GM12874 (cell line): ENCODE results near the gene UBN2.

Source experiments
- TF ChIP-seq, protein P1 (sequence below): IDR thresholded peaks from 2 replicates; pipeline ENCODE4 v1.5.1; 2011; ENCODE audit warnings: low read depth, mild to moderate bottlenecking, control low read depth, low read length, moderate library complexity; ENCODE audit not compliant: insufficient read depth

UBN2 gene

DNA sequence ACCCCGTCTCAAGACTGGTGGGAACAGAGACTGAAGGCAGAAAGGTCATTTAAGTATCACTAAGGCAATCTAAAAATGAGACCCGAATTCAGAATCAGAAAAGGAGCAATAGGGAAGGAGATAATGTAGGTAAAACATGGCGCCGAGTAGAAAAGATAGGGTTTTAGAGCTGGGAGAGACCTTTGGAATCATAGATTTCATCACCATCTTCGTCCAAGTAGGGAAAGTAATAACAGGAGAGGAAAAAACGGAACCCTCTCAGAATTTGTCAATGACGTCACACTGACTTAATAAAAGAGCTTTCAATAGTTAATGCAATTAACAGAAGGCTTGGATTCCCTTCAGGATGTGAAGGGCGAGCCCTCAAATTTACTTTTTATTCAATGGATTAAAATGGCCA, 1.0 kb upstream of the UBN2 start:
- TF ChIP-seq, protein P1, sequence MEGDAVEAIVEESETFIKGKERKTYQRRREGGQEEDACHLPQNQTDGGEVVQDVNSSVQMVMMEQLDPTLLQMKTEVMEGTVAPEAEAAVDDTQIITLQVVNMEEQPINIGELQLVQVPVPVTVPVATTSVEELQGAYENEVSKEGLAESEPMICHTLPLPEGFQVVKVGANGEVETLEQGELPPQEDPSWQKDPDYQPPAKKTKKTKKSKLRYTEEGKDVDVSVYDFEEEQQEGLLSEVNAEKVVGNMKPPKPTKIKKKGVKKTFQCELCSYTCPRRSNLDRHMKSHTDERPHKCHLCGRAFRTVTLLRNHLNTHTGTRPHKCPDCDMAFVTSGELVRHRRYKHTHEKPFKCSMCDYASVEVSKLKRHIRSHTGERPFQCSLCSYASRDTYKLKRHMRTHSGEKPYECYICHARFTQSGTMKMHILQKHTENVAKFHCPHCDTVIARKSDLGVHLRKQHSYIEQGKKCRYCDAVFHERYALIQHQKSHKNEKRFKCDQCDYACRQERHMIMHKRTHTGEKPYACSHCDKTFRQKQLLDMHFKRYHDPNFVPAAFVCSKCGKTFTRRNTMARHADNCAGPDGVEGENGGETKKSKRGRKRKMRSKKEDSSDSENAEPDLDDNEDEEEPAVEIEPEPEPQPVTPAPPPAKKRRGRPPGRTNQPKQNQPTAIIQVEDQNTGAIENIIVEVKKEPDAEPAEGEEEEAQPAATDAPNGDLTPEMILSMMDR, result no peak

DNA sequence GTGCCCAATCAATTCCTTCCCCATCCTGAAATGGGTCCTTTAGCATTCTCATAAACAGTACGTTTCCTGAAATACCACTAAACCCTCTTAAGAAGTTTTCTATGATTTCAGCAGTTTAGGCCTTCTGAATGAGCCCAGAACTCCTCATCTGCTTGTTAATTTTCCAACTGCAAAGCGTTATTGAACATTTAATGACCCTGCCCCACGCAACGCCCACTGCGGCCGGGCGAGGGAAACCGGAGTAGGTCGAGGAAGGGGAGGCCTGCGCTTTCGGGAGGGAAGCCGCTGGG, 608 bp upstream of the UBN2 start:
- TF ChIP-seq, protein P1, result no peak

DNA sequence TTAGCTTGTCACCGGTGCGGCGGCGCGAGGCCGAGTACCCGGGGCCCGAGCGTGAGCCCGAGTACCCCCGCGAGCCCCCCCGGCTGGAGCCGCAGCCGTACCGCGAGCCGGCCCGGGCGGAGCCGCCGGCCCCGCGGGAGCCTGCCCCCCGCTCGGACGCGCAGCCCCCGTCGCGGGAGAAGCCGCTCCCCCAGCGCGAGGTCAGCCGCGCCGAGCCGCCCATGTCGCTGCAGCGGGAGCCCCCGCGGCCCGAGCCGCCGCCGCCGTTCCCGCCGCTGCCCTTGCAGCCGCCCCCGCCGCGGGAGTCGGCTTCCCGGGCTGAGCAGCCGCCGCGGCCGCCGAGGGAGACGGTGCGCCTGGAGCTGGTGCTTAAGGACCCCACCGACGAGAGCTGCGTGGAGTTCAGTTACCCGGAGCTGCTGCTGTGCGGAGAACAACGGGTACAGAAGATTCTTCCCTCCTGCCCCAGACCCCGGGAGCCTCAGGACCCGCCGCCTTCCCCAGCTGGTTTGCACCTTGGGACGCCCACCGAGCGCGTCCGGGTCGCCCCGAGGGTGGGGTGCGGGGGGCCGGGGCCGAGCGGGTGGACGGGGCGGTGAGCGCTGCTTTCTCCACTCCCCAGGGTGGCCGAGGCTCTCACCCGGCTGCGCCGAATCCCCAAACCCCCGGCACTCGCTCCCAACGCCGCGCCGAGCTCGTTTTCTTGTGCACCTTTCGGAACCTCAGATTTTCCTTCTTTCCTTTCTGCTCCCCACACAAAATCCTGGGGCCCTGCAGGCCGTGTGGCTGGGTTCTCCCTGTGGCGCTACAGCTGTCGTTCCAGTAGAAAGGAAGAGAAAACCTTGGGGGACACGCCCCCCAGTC, 708 bp downstream of the UBN2 start:
- TF ChIP-seq, protein P1, result no peak

DNA sequence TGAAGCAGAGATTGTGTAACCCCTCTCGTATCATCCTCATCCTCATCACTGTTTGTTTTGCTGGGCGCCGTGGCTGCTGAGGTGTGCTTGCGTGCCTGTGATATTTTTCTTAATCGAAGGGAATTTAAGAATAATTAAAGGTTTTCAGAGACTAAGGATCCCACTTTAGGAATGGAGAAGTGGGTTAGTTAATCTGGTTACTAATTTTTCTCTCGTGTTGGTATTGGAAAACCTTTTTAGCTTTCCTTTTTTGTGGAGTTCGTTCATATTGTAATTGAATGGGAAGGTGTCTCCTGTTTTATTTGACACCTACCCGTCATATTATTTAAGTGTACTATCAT, 1.3 kb downstream of the UBN2 start:
- TF ChIP-seq, protein P1, result no peak

DNA sequence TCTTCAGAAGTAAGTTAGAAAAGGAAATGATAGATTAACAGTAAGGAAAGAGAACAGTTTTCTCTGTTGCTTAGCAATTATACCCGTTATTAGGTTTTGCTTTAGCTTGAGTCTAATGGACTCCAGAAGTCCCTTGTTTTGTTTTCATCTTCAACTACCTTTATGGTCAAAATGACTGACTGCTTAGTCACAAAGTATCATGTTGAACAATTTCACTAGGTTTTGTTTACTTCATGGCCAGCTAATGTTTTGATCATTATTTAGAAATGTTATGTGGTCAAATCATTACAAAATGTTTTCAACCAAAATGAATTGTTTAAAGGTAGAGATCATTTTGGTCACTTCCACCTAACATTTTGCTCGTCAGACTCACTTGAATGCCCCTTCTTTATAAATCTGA, 1.9 kb downstream of the UBN2 start:
- TF ChIP-seq, protein P1, result no peak

DNA sequence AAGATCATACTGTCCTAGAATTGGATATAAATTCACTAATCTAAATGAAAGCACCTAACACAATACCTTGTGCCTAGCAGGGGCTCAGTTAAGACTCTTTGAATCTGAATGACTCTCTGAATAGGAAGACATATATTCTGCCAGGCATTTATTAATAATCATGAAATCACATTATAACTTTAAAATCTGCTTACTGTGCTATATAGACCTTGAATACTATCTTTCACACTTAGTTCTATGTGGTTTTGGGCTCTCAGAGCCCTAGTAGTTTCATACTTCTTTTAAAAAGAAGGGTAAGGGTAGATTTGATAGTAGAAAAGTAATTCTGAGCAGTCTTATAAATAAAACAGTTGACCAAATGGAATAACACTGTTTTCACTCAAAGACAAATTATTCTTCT, 10.2 kb downstream of the UBN2 start:
- TF ChIP-seq, protein P1, result no peak

DNA sequence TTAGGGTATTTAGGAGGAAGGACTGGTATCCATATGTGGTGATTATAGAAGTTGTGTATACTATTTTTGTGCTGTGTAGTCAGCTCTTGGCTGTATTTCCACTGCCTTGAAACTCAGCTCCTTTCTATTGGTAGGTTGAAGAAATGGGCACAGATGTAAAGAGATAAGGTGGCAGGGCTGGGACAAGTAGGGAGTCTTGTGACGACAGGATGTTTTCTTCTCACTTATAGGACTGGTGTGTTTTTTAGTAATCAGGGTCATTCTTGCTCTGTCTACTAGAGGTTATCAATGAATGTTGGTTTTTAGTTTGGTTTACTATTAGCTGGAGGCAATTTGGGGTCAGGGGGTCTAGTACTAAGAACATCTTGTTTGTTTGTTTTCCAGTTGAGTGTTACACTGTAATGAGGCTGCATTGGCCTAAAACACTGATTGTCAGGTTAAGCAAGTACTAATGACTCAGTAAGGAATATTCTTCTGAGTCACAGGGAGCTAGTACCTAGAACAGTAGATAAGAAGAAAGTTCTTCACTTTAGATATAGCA, 11.8 kb downstream of the UBN2 start:
- TF ChIP-seq, protein P1, result no peak

DNA sequence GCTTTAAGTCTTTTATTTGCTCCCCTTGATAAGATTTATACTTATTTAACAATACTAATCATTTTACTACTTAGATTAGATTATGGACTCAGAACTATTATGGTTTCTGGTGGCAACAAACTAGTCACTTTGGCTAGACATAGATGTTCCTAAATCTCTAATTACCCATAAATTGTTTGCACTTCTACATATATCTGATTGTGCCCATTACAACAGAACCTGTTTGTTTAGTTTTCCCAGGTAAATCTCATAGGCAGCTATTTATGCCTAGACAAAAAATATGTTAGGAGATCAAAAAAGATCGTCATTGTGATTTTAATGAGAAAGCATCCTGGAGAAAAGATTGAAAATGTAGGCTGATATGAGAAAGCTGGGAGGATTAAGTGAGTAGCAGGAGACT, 14.4 kb downstream of the UBN2 start:
- TF ChIP-seq, protein P1, result no peak
